ENCODE data around the gene FRMD7. TPM values are rescaled to one million over a fixed set of nuclear protein-coding genes. Genes with fewer than 3 reads are reported as not detected.

Gene FRMD7
- total and polyA plus RNA-seq, 10 of the 15 experiments (the other 5 are each of a cell fraction or from before 2014, with no cell fraction given) = 0.03 to 0.94 TPM; not detected in 8

GRCh38 chrX:132171478-132171877, 43.7 kb upstream of the FRMD7 start:
- no peaks in the 10 kb centered on the region for H3K9me3 ChIP-seq (replicated peaks; ENCODE audit: control insufficient read depth, insufficient read depth, low read length)
- in situ Hi-C loops (cut with MboI) = no loop called here
- H3K27me3 ChIP-seq (replicated peaks in 1 of 2; ENCODE audit: control insufficient read depth in 2 of 2, insufficient read depth in 2 of 2, low read length in 1 of 2) = peaks cover 0 to 3% of the 10 kb centered on the region in 2 experiments; a peak in 1 of 4 replicates
- ChIA-PET RAD21 (ENCODE audit: unreplicated experiment) (interaction anchor here (1.1 to 3.1 kb wide), 2 partner anchors 48 to 65 kb away, joined by 3 to 13 read pairs; partner anchors contain the start of gene RAP2C), POLR2A (no interaction called here), SMC1A (ENCODE audit: uncharacterized antibody, unreplicated experiment) (interaction anchor here (1.0 to 2.0 kb wide), 2 partner anchors 25 to 79 kb away, joined by 4 to 7 read pairs; no protein-coding TSS in a partner anchor), CTCF (interaction anchor here (0.6 to 3.0 kb wide), 2 partner anchors 48 to 49 kb away, joined by 4 to 10 read pairs; partner anchors contain the start of gene RAP2C)
- intact Hi-C loops (cut with micrococcal nuclease; ENCODE audit: unreplicated experiment) = no loop called here
- DNase-seq (ENCODE audit: low read depth, low spot score) (no peak), FAIRE-seq (no peak), ATAC-seq (no peak; the same call in 2 of the 3 replicates)
- BruUV-seq (replicated peaks) = no TSS peak
- no peaks in the 10 kb centered on the region for H4K20me1 ChIP-seq (ENCODE audit: control insufficient read depth, insufficient read depth)
- H3K4me3 ChIP-seq = no peak overlapping the region
- no peak overlapping the region for H3K4me2 ChIP-seq (ENCODE audit: control insufficient read depth, insufficient read depth)
- H2AFZ ChIP-seq (ENCODE audit: control insufficient read depth, low read depth, low read length) = no peak overlapping the region
- no peak overlapping the region for H3K9ac ChIP-seq (ENCODE audit: control insufficient read depth, insufficient read depth, low read length)
- no peak overlapping the region for H3K27ac ChIP-seq (ENCODE audit: control insufficient read depth, insufficient read depth)
- no peaks in the 10 kb centered on the region for H3K79me2 ChIP-seq (ENCODE audit: control insufficient read depth, insufficient read depth, low read length)
- 17% methylated on average over 3 of the region's 3 CpGs for WGBS (ENCODE audit: insufficient coverage, insufficient replicate concordance, low lambda C conversion rate, missing lambda C conversion rate)
- no peak for TF ChIP-seq TBL1XR1 (IDR thresholded peaks at IDR 0.05; ENCODE audit: low read depth, low read length)
- TF ChIP-seq, protein P1, sequence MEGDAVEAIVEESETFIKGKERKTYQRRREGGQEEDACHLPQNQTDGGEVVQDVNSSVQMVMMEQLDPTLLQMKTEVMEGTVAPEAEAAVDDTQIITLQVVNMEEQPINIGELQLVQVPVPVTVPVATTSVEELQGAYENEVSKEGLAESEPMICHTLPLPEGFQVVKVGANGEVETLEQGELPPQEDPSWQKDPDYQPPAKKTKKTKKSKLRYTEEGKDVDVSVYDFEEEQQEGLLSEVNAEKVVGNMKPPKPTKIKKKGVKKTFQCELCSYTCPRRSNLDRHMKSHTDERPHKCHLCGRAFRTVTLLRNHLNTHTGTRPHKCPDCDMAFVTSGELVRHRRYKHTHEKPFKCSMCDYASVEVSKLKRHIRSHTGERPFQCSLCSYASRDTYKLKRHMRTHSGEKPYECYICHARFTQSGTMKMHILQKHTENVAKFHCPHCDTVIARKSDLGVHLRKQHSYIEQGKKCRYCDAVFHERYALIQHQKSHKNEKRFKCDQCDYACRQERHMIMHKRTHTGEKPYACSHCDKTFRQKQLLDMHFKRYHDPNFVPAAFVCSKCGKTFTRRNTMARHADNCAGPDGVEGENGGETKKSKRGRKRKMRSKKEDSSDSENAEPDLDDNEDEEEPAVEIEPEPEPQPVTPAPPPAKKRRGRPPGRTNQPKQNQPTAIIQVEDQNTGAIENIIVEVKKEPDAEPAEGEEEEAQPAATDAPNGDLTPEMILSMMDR (IDR thresholded peaks at IDR 0.05 in 2 of 3, conservative IDR thresholded peaks at IDR 0.05 in 1 of 3; ENCODE audit: control insufficient read depth in 2 of 3, extremely low read depth in 1 of 3, insufficient read depth in 1 of 3, low read depth in 3 of 3, low read length in 3 of 3) = peak in 2 of 3 experiments; percentile 5 to 12; a peak in 2 of 6 replicates
- TF ChIP-seq ZNF207 (IDR thresholded peaks at IDR 0.05; ENCODE audit: borderline replicate concordance) = no peak
- peak; percentile 37; the same call in 1 of the 2 replicates for TF ChIP-seq RAD21 (IDR thresholded peaks at IDR 0.05; ENCODE audit: insufficient read depth, low read depth, low read length)
- no peak for TF ChIP-seq SMAD5 (IDR thresholded peaks at IDR 0.05; ENCODE audit: low read depth)
- TF ChIP-seq, protein P2, sequence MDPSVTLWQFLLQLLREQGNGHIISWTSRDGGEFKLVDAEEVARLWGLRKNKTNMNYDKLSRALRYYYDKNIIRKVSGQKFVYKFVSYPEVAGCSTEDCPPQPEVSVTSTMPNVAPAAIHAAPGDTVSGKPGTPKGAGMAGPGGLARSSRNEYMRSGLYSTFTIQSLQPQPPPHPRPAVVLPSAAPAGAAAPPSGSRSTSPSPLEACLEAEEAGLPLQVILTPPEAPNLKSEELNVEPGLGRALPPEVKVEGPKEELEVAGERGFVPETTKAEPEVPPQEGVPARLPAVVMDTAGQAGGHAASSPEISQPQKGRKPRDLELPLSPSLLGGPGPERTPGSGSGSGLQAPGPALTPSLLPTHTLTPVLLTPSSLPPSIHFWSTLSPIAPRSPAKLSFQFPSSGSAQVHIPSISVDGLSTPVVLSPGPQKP (IDR thresholded peaks at IDR 0.05; ENCODE audit: low read depth, low read length) = no peak
- no peak for TF ChIP-seq EP300 (IDR thresholded peaks at IDR 0.05; ENCODE audit: borderline replicate concordance in 1 of 2, control insufficient read depth in 1 of 2, low read depth in 2 of 2, low read length in 2 of 2)
- no peak for TF ChIP-seq MXI1 (IDR thresholded peaks at IDR 0.05; ENCODE audit: low read depth, low read length)
- no peaks in the 10 kb centered on the region for H3K36me3 ChIP-seq (ENCODE audit: control insufficient read depth in 2 of 2, insufficient read depth in 2 of 2, low read length in 1 of 2)
- H3K4me1 ChIP-seq (ENCODE audit: control insufficient read depth, insufficient read depth, low read length) = no peaks in the 10 kb centered on the region
